Left lung (tissue), 10 donors: Measurements from ENCODE around the gene VWF. TPM values are rescaled to one million over a fixed set of nuclear protein-coding genes. Genes with fewer than 3 reads are reported as not detected.
A peak's percentile ranks its signal among the peaks of the same experiment; 100 is the strongest.

Source experiments
- ATAC-seq: fragments of 200-7000 bp; cut with Tn5 transposase; one replicate; pipeline ENCODE4 v1.9.1; 2020; ENCODE audit warnings: moderate library complexity
- DNase-seq, 4 donors: peaks; one replicate each; pipeline ENCODE4 v3.0.0-alpha.2; 2013 to 2020
- H3K27ac ChIP-seq, 2 donors: fragments of 200-600 bp; sonication (generic) in 1 of 2; one replicate each; pipeline versions ENCODE4 v1.5.0 to v1.8.0; 2020 to 2021
- H3K27me3 ChIP-seq, 2 donors: fragments of 200-600 bp; sonication (generic) in 1 of 2; one replicate each; pipeline versions ENCODE4 v1.5.0 to v1.8.0; 2020 to 2021
- H3K36me3 ChIP-seq, 2 donors: fragments of 200-600 bp; sonication (generic) in 1 of 2; one replicate each; pipeline versions ENCODE4 v1.5.0 to v1.8.0; 2020 to 2021
- H3K4me1 ChIP-seq, 2 donors: fragments of 200-600 bp; one replicate each; pipeline ENCODE4 v1.8.0; 2021
- H3K4me3 ChIP-seq, 2 donors: fragments of 200-600 bp; sonication (generic) in 1 of 2; one replicate each; pipeline versions ENCODE4 v1.5.0 to v1.8.0; 2020 to 2021; ENCODE audit warnings: mild to moderate bottlenecking in 1 of 2
- H3K9me3 ChIP-seq, 2 donors: fragments of 200-600 bp; sonication (generic) in 1 of 2; one replicate each; pipeline versions ENCODE4 v1.5.0 to v1.8.0; 2020 to 2021
- intact Hi-C, 2 donors: fragments of 100-400 bp; cut with DNase I; formaldehyde crosslinking; loops; one replicate each; pipeline versions ENCODE4 v1.11.2 to v1.14.2; 2022
- polyA plus RNA-seq, 6 donors: library from polyadenylated mRNA; unstranded; fragments of 120-200 nt; gene quantifications; one replicate each; pipeline ENCODE4 v1.2.1, GENCODE V29; 2013; ENCODE audit not compliant: insufficient read length in 6 of 6
- total RNA-seq, 2 donors: library from RNA; stranded (reverse); fragmentation: NEBNext Ultra II Directional; extraction: Animal tissue kit (Norgen Biotek cat#: 25700); gene quantifications; one replicate each; pipeline ENCODE4 v1.2.1, GENCODE V29; 2021
- TF ChIP-seq, protein P1 (sequence below), 2 donors: fragments of 200-600 bp; sonication (generic) in 1 of 2; IDR thresholded peaks; one replicate each; pipeline versions ENCODE4 v1.5.0 to v1.8.0; 2021; ENCODE audit warnings: antibody characterized with exemption in 2 of 2
- donor health status: DM: no; HTN: yes; CAD: no.
- donor health status: DM: no; HTN: no; CAD: no.

VWF gene
- total and polyA plus RNA-seq, 8 donors, result 123 to 401 (median 147) TPM

GRCh38 chr12:6076776-6077691 is 47.4 kb downstream of the VWF start:
- no peak for ATAC-seq
- TF ChIP-seq, protein P1, sequence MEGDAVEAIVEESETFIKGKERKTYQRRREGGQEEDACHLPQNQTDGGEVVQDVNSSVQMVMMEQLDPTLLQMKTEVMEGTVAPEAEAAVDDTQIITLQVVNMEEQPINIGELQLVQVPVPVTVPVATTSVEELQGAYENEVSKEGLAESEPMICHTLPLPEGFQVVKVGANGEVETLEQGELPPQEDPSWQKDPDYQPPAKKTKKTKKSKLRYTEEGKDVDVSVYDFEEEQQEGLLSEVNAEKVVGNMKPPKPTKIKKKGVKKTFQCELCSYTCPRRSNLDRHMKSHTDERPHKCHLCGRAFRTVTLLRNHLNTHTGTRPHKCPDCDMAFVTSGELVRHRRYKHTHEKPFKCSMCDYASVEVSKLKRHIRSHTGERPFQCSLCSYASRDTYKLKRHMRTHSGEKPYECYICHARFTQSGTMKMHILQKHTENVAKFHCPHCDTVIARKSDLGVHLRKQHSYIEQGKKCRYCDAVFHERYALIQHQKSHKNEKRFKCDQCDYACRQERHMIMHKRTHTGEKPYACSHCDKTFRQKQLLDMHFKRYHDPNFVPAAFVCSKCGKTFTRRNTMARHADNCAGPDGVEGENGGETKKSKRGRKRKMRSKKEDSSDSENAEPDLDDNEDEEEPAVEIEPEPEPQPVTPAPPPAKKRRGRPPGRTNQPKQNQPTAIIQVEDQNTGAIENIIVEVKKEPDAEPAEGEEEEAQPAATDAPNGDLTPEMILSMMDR (IDR thresholded peaks at IDR 0.05), result no peak
- H3K27ac ChIP-seq, result peak overlapping the region in 1 of 2 donors; percentile 8
- no peak for DNase-seq
- peaks cover 5 to 29% of the 10 kb centered on the region in 2 donors for H3K27me3 ChIP-seq
- intact Hi-C loops, result loop anchor here in 1 of 2 donors (10.0 kb wide), 1 partner anchor 108 kb away; no protein-coding TSS in a partner anchor
- H3K36me3 ChIP-seq, result no peaks in the 10 kb centered on the region
- peaks cover 7 to 30% of the 10 kb centered on the region in 2 donors for H3K4me1 ChIP-seq
- H3K9me3 ChIP-seq, result no peaks in the 10 kb centered on the region
- H3K4me3 ChIP-seq, result no peak overlapping the region

GRCh38 chr12:6076346-6076745 is 48.1 kb downstream of the VWF start:
- Histone ChIP-seq H3K27me3 (peaks cover 5 to 29% of the 10 kb centered on the region in 2 donors), H3K9me3 (no peaks in the 10 kb centered on the region), H3K4me3 (no peak overlapping the region), H3K27ac (peak overlapping the region in 1 of 2 donors; percentile 73), H3K36me3 (no peaks in the 10 kb centered on the region), H3K4me1 (peaks cover 7 to 30% of the 10 kb centered on the region in 2 donors)
- DNase-seq (no peak), ATAC-seq (no peak)
- intact Hi-C loops, result loop anchor here in 1 of 2 donors (10.0 kb wide), 1 partner anchor 108 kb away; no protein-coding TSS in a partner anchor
- TF ChIP-seq, protein P1 (IDR thresholded peaks at IDR 0.05), result no peak

GRCh38 chr12:6074979-6075585 is 49.4 kb downstream of the VWF start:
- peaks cover 5 to 29% of the 10 kb centered on the region in 2 donors for H3K27me3 ChIP-seq
- intact Hi-C loops, result loop anchor here in 1 of 2 donors (10.0 kb wide), 1 partner anchor 110 kb away; no protein-coding TSS in a partner anchor
- peak overlapping the region; percentile 17 to 73 for H3K27ac ChIP-seq
- no peaks in the 10 kb centered on the region for H3K36me3 ChIP-seq
- H3K9me3 ChIP-seq, result no peaks in the 10 kb centered on the region
- TF ChIP-seq, protein P1 (IDR thresholded peaks at IDR 0.05), result no peak
- DNase-seq, result peak in 2 of 4 donors; percentile 69 to 81
- ATAC-seq, result peak; percentile 73
- peak overlapping the region in 1 of 2 donors; percentile 26 for H3K4me3 ChIP-seq
- H3K4me1 ChIP-seq, result peaks cover 7 to 36% of the 10 kb centered on the region in 2 donors

- peak; percentile 15 for ATAC-seq
Observed at GRCh38 chr12:6074427-6074826, 50.0 kb downstream of the VWF start.

More at GRCh38 chr12:6074427-6074826, 50.0 kb downstream of the VWF start:
- DNase-seq, result no peak
- no peaks in the 10 kb centered on the region for H3K9me3 ChIP-seq
- peaks cover 5 to 29% of the 10 kb centered on the region in 2 donors for H3K27me3 ChIP-seq
- intact Hi-C loops, result loop anchor here in 1 of 2 donors (10.0 kb wide), 1 partner anchor 110 kb away; no protein-coding TSS in a partner anchor
- TF ChIP-seq, protein P1 (IDR thresholded peaks at IDR 0.05), result no peak
- no peaks in the 10 kb centered on the region for H3K36me3 ChIP-seq
- H3K27ac ChIP-seq, result peak overlapping the region; percentile 17 to 73
- H3K4me1 ChIP-seq, result peaks cover 7 to 41% of the 10 kb centered on the region in 2 donors
- H3K4me3 ChIP-seq, result peak overlapping the region in 1 of 2 donors; percentile 26
